GM12891 (cell line): ENCODE data around the gene CGB8.

ENCODE experiments used
- DNase-seq: peaks from one replicate; pipeline ENCODE4 v3.0.0; 2011; ENCODE audit warnings: low spot score; ENCODE audit not compliant: insufficient read length
- FAIRE-seq: peaks from 2 replicates; lab custom pipeline; 2011; peaks lifted over from hg19 to GRCh38; lab: Jason Lieb, UNC
- PAX5 ChIP-seq: IDR thresholded peaks from 2 replicates; pipeline ENCODE4 v1.6.1; 2011; ENCODE audit warnings: low read length, moderate library complexity, mild to moderate bottlenecking; ENCODE audit not compliant: insufficient read depth, severe bottlenecking
- POLR2A ChIP-seq: IDR thresholded peaks from 2 replicates; pipeline ENCODE4 v1.6.1; 2011; ENCODE audit warnings: low read depth, low read length, control low read depth
- POLR2AphosphoS5 ChIP-seq: IDR thresholded peaks from 2 replicates; pipeline ENCODE4 v1.6.1; 2011; ENCODE audit warnings: low read depth, low read length, control low read depth
- POU2F2 ChIP-seq: IDR thresholded peaks from 2 replicates; pipeline ENCODE4 v1.6.1; 2011; ENCODE audit warnings: low read depth, mild to moderate bottlenecking, control low read depth, low read length, moderate library complexity
- SPI1 ChIP-seq: IDR thresholded peaks from 2 replicates; pipeline ENCODE4 v1.6.1; 2011; ENCODE audit warnings: low read depth, low read length, control low read depth
- TAF1 ChIP-seq: IDR thresholded peaks from 2 replicates; pipeline ENCODE4 v1.6.1; 2011; ENCODE audit warnings: low read depth, low read length, control low read depth

CGB8 gene

GRCh38 chr19:49014123-49014869 lies 34.6 kb downstream of the CGB8 start:
- no peak for TF ChIP-seq SPI1
- TF ChIP-seq POLR2AphosphoS5 = no peak
- no peak for TF ChIP-seq POLR2A
- TF ChIP-seq PAX5 = no peak
- no peak for TF ChIP-seq TAF1
- FAIRE-seq (no peak), DNase-seq (no peak)

GRCh38 chr19:49011194-49011593 lies 37.7 kb downstream of the CGB8 start:
- FAIRE-seq (no peak), DNase-seq (no peak)
- TF ChIP-seq POU2F2 = no peak
- TF ChIP-seq TAF1 = no peak
- TF ChIP-seq POLR2A = no peak
- TF ChIP-seq POLR2AphosphoS5 = no peak
- TF ChIP-seq SPI1 = no peak
- no peak for TF ChIP-seq PAX5

- TF ChIP-seq POLR2A (no peak), POU2F2 (no peak), POLR2AphosphoS5 (no peak), SPI1 (no peak), PAX5 (no peak), TAF1 (no peak)
- FAIRE-seq = no peak
- no peak for DNase-seq
Observed at GRCh38 chr19:49010453-49010852, 38.5 kb downstream of the CGB8 start.

GRCh38 chr19:49009828-49010227 lies 39.1 kb downstream of the CGB8 start:
- no peak for TF ChIP-seq POLR2AphosphoS5
- TF ChIP-seq POU2F2 = no peak
- no peak for TF ChIP-seq PAX5
- TF ChIP-seq SPI1 = no peak
- TF ChIP-seq TAF1 = no peak
- TF ChIP-seq POLR2A = no peak
- FAIRE-seq = no peak

GRCh38 chr19:49006905-49007304 lies 42.0 kb downstream of the CGB8 start:
- DNase-seq (no peak), FAIRE-seq (no peak)
- TF ChIP-seq TAF1 (no peak), PAX5 (no peak), POU2F2 (no peak), POLR2A (no peak), POLR2AphosphoS5 (no peak), SPI1 (no peak)

More at GRCh38 chr19:49009828-49010227, 39.1 kb downstream of the CGB8 start:
- DNase-seq = no peak

GRCh38 chr19:49004964-49005614 lies 43.8 kb downstream of the CGB8 start:
- DNase-seq = no peak
- TF ChIP-seq POLR2AphosphoS5 (no peak), SPI1 (no peak), PAX5 (no peak), POU2F2 (no peak), POLR2A (no peak), TAF1 (no peak)
- no peak for FAIRE-seq

- no peak for FAIRE-seq
- TF ChIP-seq PAX5 = no peak
- no peak for TF ChIP-seq POLR2A
- no peak for TF ChIP-seq POLR2AphosphoS5
- TF ChIP-seq POU2F2 = no peak
- no peak for TF ChIP-seq SPI1
- TF ChIP-seq TAF1 = no peak
- no peak for DNase-seq
Observed at GRCh38 chr19:49004133-49004532, 44.8 kb downstream of the CGB8 start.

- DNase-seq (no peak), FAIRE-seq (no peak)
- TF ChIP-seq POU2F2 (no peak), TAF1 (no peak), POLR2AphosphoS5 (no peak), POLR2A (no peak), PAX5 (no peak), SPI1 (0 out of 2 replicates have a peak, but pooled peaks have one; percentile 8)
Observed at GRCh38 chr19:48999481-49000325, 49.2 kb downstream of the CGB8 start.
